ENCODE measurements around the gene PRAC1. TPM values are rescaled to one million over a fixed set of nuclear protein-coding genes. Genes with fewer than 3 reads are reported as not detected.
A peak's percentile ranks its signal among the peaks of the same experiment; 100 is the strongest.

Gene PRAC1
- total RNA-seq, 1 experiment from 2014 or later = not detected

- H3K4me1 Mint-ChIP-seq (ENCODE audit: low read depth, unreplicated experiment) = peaks cover 6% of the 10 kb centered on the region
- no TSS peak for BruUV-seq (replicated peaks)
- H3K4me3 Mint-ChIP-seq (ENCODE audit: unreplicated experiment) = no peak overlapping the region
- no peaks in the 10 kb centered on the region for H3K9me3 ChIP-seq
- peaks cover 27% of the 10 kb centered on the region for H3K4me1 ChIP-seq
- TF ChIP-seq, protein P1, sequence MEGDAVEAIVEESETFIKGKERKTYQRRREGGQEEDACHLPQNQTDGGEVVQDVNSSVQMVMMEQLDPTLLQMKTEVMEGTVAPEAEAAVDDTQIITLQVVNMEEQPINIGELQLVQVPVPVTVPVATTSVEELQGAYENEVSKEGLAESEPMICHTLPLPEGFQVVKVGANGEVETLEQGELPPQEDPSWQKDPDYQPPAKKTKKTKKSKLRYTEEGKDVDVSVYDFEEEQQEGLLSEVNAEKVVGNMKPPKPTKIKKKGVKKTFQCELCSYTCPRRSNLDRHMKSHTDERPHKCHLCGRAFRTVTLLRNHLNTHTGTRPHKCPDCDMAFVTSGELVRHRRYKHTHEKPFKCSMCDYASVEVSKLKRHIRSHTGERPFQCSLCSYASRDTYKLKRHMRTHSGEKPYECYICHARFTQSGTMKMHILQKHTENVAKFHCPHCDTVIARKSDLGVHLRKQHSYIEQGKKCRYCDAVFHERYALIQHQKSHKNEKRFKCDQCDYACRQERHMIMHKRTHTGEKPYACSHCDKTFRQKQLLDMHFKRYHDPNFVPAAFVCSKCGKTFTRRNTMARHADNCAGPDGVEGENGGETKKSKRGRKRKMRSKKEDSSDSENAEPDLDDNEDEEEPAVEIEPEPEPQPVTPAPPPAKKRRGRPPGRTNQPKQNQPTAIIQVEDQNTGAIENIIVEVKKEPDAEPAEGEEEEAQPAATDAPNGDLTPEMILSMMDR (IDR thresholded peaks at IDR 0.05; ENCODE audit: insufficient read depth in 1 of 2, low read depth in 1 of 2, low read length in 1 of 2, severe bottlenecking in 1 of 2, unreplicated experiment in 1 of 2) = no peak
- peaks cover 4% of the 10 kb centered on the region for H3K36me3 Mint-ChIP-seq (ENCODE audit: insufficient read depth, unreplicated experiment)
- no peaks in the 10 kb centered on the region for H3K27me3 Mint-ChIP-seq (ENCODE audit: insufficient read depth, unreplicated experiment)
- no peaks in the 10 kb centered on the region for H3K27me3 ChIP-seq (replicated peaks; ENCODE audit: control insufficient read depth, insufficient read depth, low read length)
- H3K9me3 Mint-ChIP-seq (ENCODE audit: unreplicated experiment) = no peaks in the 10 kb centered on the region
- no peak overlapping the region for H3K4me3 ChIP-seq (ENCODE audit: low read depth, low read length)
- ChIA-PET POLR2A (interaction anchor here (2.2 kb wide), 1 partner anchor 64 kb away, joined by 8 read pairs; no protein-coding TSS in a partner anchor), CTCF (interaction anchor here (0.5 to 7.4 kb wide), 4 partner anchors 63 to 271 kb away, joined by 3 to 163 read pairs (median 59); no protein-coding TSS in a partner anchor)
- no peak overlapping the region for H3K27ac Mint-ChIP-seq (ENCODE audit: unreplicated experiment)
- intact Hi-C loops (cut with micrococcal nuclease; ENCODE audit: unreplicated experiment) = no loop called here
- no peak for DNase-seq
- H3K36me3 ChIP-seq (ENCODE audit: control insufficient read depth, insufficient read depth, low read length) = no peaks in the 10 kb centered on the region
Measured at GRCh38 chr17:48726916-48727286, 4.6 kb upstream of the PRAC1 start.

GRCh38 chr17:48726114-48726915, 4.0 kb upstream of the PRAC1 start:
- intact Hi-C loops (cut with micrococcal nuclease; ENCODE audit: unreplicated experiment) = no loop called here
- H3K27ac Mint-ChIP-seq (ENCODE audit: unreplicated experiment) = no peak overlapping the region
- no TSS peak for BruUV-seq (replicated peaks)
- DNase-seq = peak in 1 of 2 experiments; percentile 41
- TF ChIP-seq, protein P1 (IDR thresholded peaks at IDR 0.05; ENCODE audit: insufficient read depth in 1 of 2, low read depth in 1 of 2, low read length in 1 of 2, severe bottlenecking in 1 of 2, unreplicated experiment in 1 of 2) = no peak
- peaks cover 6% of the 10 kb centered on the region for H3K4me1 Mint-ChIP-seq (ENCODE audit: low read depth, unreplicated experiment)
- no peaks in the 10 kb centered on the region for H3K27me3 ChIP-seq (replicated peaks; ENCODE audit: control insufficient read depth, insufficient read depth, low read length)
- no peak overlapping the region for H3K4me3 ChIP-seq (ENCODE audit: low read depth, low read length)
- no peak overlapping the region for H3K4me3 Mint-ChIP-seq (ENCODE audit: unreplicated experiment)
- ChIA-PET CTCF (interaction anchor here (1.2 to 7.4 kb wide), 4 partner anchors 64 to 158 kb away, joined by 3 to 163 read pairs (median 59); no protein-coding TSS in a partner anchor), POLR2A (no interaction called here)
- H3K36me3 ChIP-seq (ENCODE audit: control insufficient read depth, insufficient read depth, low read length) = no peaks in the 10 kb centered on the region
- H3K36me3 Mint-ChIP-seq (ENCODE audit: insufficient read depth, unreplicated experiment) = peaks cover 4% of the 10 kb centered on the region
- H3K4me1 ChIP-seq = peaks cover 27% of the 10 kb centered on the region
- no peaks in the 10 kb centered on the region for H3K27me3 Mint-ChIP-seq (ENCODE audit: insufficient read depth, unreplicated experiment)
- H3K9me3 Mint-ChIP-seq (ENCODE audit: unreplicated experiment) = no peaks in the 10 kb centered on the region
- H3K9me3 ChIP-seq = no peaks in the 10 kb centered on the region

- ChIA-PET POLR2A (interaction anchor here (0.6 kb wide), 1 partner anchor 677 kb away, joined by 3 read pairs; no protein-coding TSS in a partner anchor), CTCF (interaction anchor here (0.6 to 7.4 kb wide), 17 partner anchors 12 to 167 kb away, joined by 3 to 163 read pairs (median 7); partner anchors contain the start of gene ATP5MC1)
- Mint-ChIP-seq H3K27me3 (ENCODE audit: insufficient read depth, unreplicated experiment) (no peaks in the 10 kb centered on the region), H3K9me3 (ENCODE audit: unreplicated experiment) (no peaks in the 10 kb centered on the region), H3K4me3 (ENCODE audit: unreplicated experiment) (no peak overlapping the region), H3K27ac (ENCODE audit: unreplicated experiment) (no peak overlapping the region), H3K36me3 (ENCODE audit: insufficient read depth, unreplicated experiment) (peaks cover 4% of the 10 kb centered on the region), H3K4me1 (ENCODE audit: low read depth, unreplicated experiment) (peaks cover 6% of the 10 kb centered on the region)
- BruUV-seq (replicated peaks) = no TSS peak
- no peaks in the 10 kb centered on the region for H3K9me3 ChIP-seq
- H3K4me1 ChIP-seq = peaks cover 27% of the 10 kb centered on the region
- intact Hi-C loops (cut with micrococcal nuclease; ENCODE audit: unreplicated experiment) = loop anchor here (2.0 kb wide), 1 partner anchor 55 kb away; no protein-coding TSS in a partner anchor
- TF ChIP-seq, protein P1 (IDR thresholded peaks at IDR 0.05; ENCODE audit: insufficient read depth in 1 of 2, low read depth in 1 of 2, low read length in 1 of 2, severe bottlenecking in 1 of 2, unreplicated experiment in 1 of 2) = no peak
- H3K36me3 ChIP-seq (ENCODE audit: control insufficient read depth, insufficient read depth, low read length) = no peaks in the 10 kb centered on the region
- H3K4me3 ChIP-seq (ENCODE audit: low read depth, low read length) = no peak overlapping the region
- peak in 1 of 2 experiments; percentile 37 for DNase-seq
- no peaks in the 10 kb centered on the region for H3K27me3 ChIP-seq (replicated peaks; ENCODE audit: control insufficient read depth, insufficient read depth, low read length)
Measured at GRCh38 chr17:48725288-48726064, 3.2 kb upstream of the PRAC1 start.

All from Caco-2 (cell line).